Lung (tissue), 12 donors: ENCODE measurements around the gene TP53RK. TPM values are rescaled to one million over a fixed set of nuclear protein-coding genes. Genes with fewer than 3 reads are reported as not detected.
A peak's percentile ranks its signal among the peaks of the same experiment; 100 is the strongest.

Source experiments
- ATAC-seq: fragments of 200-7000 bp; cut with Tn5 transposase; one replicate; pipeline ENCODE4 v1.9.1; 2020; ENCODE audit warnings: moderate number of reproducible peaks; ENCODE audit not compliant: insufficient read depth, low FRiP score
- DNase-seq, 3 donors: peaks; one replicate each; pipeline ENCODE4 v3.0.0-alpha.2; 2013 to 2017
- H3K27ac ChIP-seq, 2 donors: one replicate each; pipeline ENCODE4 v1.5.1; 2013; ENCODE audit warnings: mild to moderate bottlenecking in 2 of 2, moderate library complexity in 2 of 2, control low read depth in 1 of 2, inconsistent platforms in 1 of 2, low read depth in 1 of 2, low read length in 1 of 2
- H3K27me3 ChIP-seq, 3 donors: one replicate each; pipeline ENCODE4 v1.5.1; 2013; ENCODE audit warnings: low read length in 2 of 3; ENCODE audit not compliant: control insufficient read depth in 3 of 3, insufficient read depth in 3 of 3
- H3K36me3 ChIP-seq, 4 donors: one replicate each; pipeline ENCODE4 v1.5.1; 2013; ENCODE audit warnings: low read length in 4 of 4, mild to moderate bottlenecking in 1 of 4, moderate library complexity in 1 of 4; ENCODE audit not compliant: control insufficient read depth in 4 of 4, insufficient read depth in 4 of 4
- H3K4me1 ChIP-seq, 5 donors: one replicate each; pipeline ENCODE4 v1.5.1; 2013; ENCODE audit warnings: low read length in 5 of 5, mild to moderate bottlenecking in 2 of 5, moderate library complexity in 1 of 5; ENCODE audit not compliant: control insufficient read depth in 5 of 5, insufficient read depth in 5 of 5
- H3K4me3 ChIP-seq: one replicate; pipeline ENCODE4 v1.5.1; 2013; ENCODE audit warnings: mild to moderate bottlenecking, control low read depth, moderate library complexity
- H3K9ac ChIP-seq, 2 donors: one replicate each; pipeline ENCODE4 v1.5.1; 2013; ENCODE audit warnings: low read length in 2 of 2, control low read depth in 1 of 2; ENCODE audit not compliant: insufficient read depth in 1 of 2
- H3K9me3 ChIP-seq, 4 donors: one replicate each; pipeline ENCODE4 v1.5.1; 2013; ENCODE audit warnings: low read length in 3 of 4, mild to moderate bottlenecking in 1 of 4, moderate library complexity in 1 of 4; ENCODE audit not compliant: control insufficient read depth in 4 of 4, insufficient read depth in 3 of 4
- CTCF ChIP-seq: IDR thresholded peaks from 2 replicates; pipeline ENCODE4 v1.5.1; 2012; ENCODE audit warnings: mild to moderate bottlenecking; ENCODE audit errors: control extremely low read depth, extremely low read depth
- WGBS, 2 donors: extraction: QIAGEN DNeasy Blood & Tissue Kit; methylation state at CpG; one replicate each; pipeline ENCODE4 v1.1.7; 2013; 5-methylcytosine and 5-hydroxymethylcytosine counted together
- polyA plus RNA-seq, 2 donors: library from polyadenylated mRNA; stranded (reverse); fragments of 200-250 nt; gene quantifications; one replicate each; pipeline ENCODE4 v1.2.1, GENCODE V29; 2013
- total RNA-seq, 2 donors: library from RNA; depleted of rRNA in 1 of 2; stranded (reverse); fragments of >200 nt in 1 of 2; gene quantifications; one replicate each; pipeline ENCODE4 v1.2.1, GENCODE V29; 2014 to 2021
- donor health status: control.
- donor health status: control.
- donor health status: Bipolar disorder and iron deficiency.
- donor health status: healthy.
- donor health status: DM: yes; HTN: yes; CAD: no.

The TP53RK gene
- total and polyA plus RNA-seq, 4 donors: 11.6 to 15.7 (median 12.5) TPM

GRCh38 chr20:46695892-46696291 lies 6.6 kb upstream of the TP53RK start:
- Histone ChIP-seq H3K27me3 (no peaks in the 10 kb centered on the region), H3K4me3 (no peak overlapping the region), H3K9me3 (peaks cover 0 to 1% (median 0%) of the 10 kb centered on the region in 4 donors), H3K9ac (no peak overlapping the region), H3K27ac (no peak overlapping the region), H3K4me1 (peaks cover 0 to 1% (median 0%) of the 10 kb centered on the region in 5 donors), H3K36me3 (no peaks in the 10 kb centered on the region)
- no peak for TF ChIP-seq CTCF
- WGBS, 2 donors: 28 to 39% methylated on average over 3 of the region's 3 CpGs
- peak; percentile 44 to 70 (median 52) for DNase-seq
- ATAC-seq: no peak

GRCh38 chr20:46694484-46694883 lies 5.2 kb upstream of the TP53RK start:
- Histone ChIP-seq H3K27me3 (no peaks in the 10 kb centered on the region), H3K9me3 (peaks cover 0 to under 1% (median 0%) of the 10 kb centered on the region in 4 donors), H3K27ac (peak overlapping the region in 1 of 2 donors; percentile 33), H3K4me1 (peaks cover 0 to 4% (median 0%) of the 10 kb centered on the region in 5 donors), H3K4me3 (no peak overlapping the region), H3K36me3 (no peaks in the 10 kb centered on the region), H3K9ac (no peak overlapping the region)
- no peak for TF ChIP-seq CTCF
- peak in 1 of 3 donors; percentile 56 for DNase-seq
- peak; percentile 13 for ATAC-seq
- 53 to 56% methylated on average over 2 of the region's 2 CpGs for WGBS, 2 donors

GRCh38 chr20:46691196-46691595 lies 2.0 kb upstream of the TP53RK start:
- H3K27ac ChIP-seq: no peak overlapping the region
- no peaks in the 10 kb centered on the region for H3K27me3 ChIP-seq
- no peak overlapping the region for H3K9ac ChIP-seq
- peaks cover 0 to 13% (median 1%) of the 10 kb centered on the region in 5 donors for H3K4me1 ChIP-seq
- DNase-seq: no peak
- no peak for ATAC-seq
- no peaks in the 10 kb centered on the region for H3K9me3 ChIP-seq
- H3K36me3 ChIP-seq: peaks cover 0 to 3% (median 3%) of the 10 kb centered on the region in 4 donors
- 57 to 87% methylated on average over 4 of the region's 4 CpGs for WGBS, 2 donors
- no peak overlapping the region for H3K4me3 ChIP-seq
- no peak for TF ChIP-seq CTCF
